SK-N-SH (cell line): Measurements from ENCODE around the gene CBFA2T2. TPM values are rescaled to one million over a fixed set of nuclear protein-coding genes. Genes with fewer than 3 reads are reported as not detected.

Experiments
- CTCF ChIA-PET: fragments of 300-600, 350-600 bp; formaldehyde crosslinking; extraction: SDS; loops from one replicate; lab custom pipeline; 2021; lab: Yijun Ruan, JAX
- POLR2A ChIA-PET: fragments of 350-600 bp; sonication (Branson Sonifier 250); formaldehyde crosslinking; extraction: SDS; loops from one replicate; lab custom pipeline; 2020; ENCODE audit warnings: antibody characterized with exemption, inconsistent platforms; lab: Yijun Ruan, JAX
- DNase-seq: peaks from one replicate; pipeline ENCODE4 v3.0.0; 2012
- H2AFZ ChIP-seq: fragments of 200-600 bp; sonication (generic); 2 replicates; pipeline ENCODE4 v1.8.1; 2016; ENCODE audit warnings: antibody characterized with exemption, mild to moderate bottlenecking, low read depth
- H3F3A ChIP-seq: fragments of 200-600 bp; sonication (generic); replicated peaks from 2 replicates; pipeline ENCODE3; 2016; ENCODE audit warnings: antibody characterized with exemption, mild to moderate bottlenecking; ENCODE audit not compliant: insufficient read depth
- H3K27ac ChIP-seq, 2 experiments: fragments of 200-500 bp in 1 of 2; fragments of 200-600 bp in 1 of 2; sonication (Bioruptor generic) in 1 of 2; sonication (generic), shearing (Covaris generic) in 1 of 2; 2 replicates each; pipeline versions ENCODE4 v1.5.1 to v1.6.1; 2014 to 2016; ENCODE audit warnings: low read depth in 2 of 2, inconsistent platforms in 1 of 2, low read length in 1 of 2, mild to moderate bottlenecking in 1 of 2, mixed read lengths in 1 of 2
- H3K27me3 ChIP-seq: fragments of 200-600 bp; sonication (generic), shearing (Covaris generic); 2 replicates; pipeline ENCODE4 v1.6.1; 2016; ENCODE audit warnings: mixed run types; ENCODE audit not compliant: insufficient read depth
- H3K36me3 ChIP-seq, 2 experiments: fragments of 200-500 bp in 1 of 2; fragments of 200-600 bp in 1 of 2; sonication (Bioruptor generic) in 1 of 2; sonication (generic) in 1 of 2; replicated peaks in 1 of 2; 2 replicates each; pipeline versions ENCODE3 to v1.5.1; 2014 to 2016; ENCODE audit warnings: low read length in 1 of 2, mild to moderate bottlenecking in 1 of 2; ENCODE audit not compliant: insufficient read depth in 2 of 2, control insufficient read depth in 1 of 2
- H3K4me1 ChIP-seq, 2 experiments: fragments of 200-500 bp in 1 of 2; fragments of 200-600 bp in 1 of 2; sonication (Bioruptor generic) in 1 of 2; sonication (generic), shearing (Covaris generic) in 1 of 2; 2 replicates each; pipeline versions ENCODE4 v1.5.1 to v1.6.1; 2014 to 2016; ENCODE audit warnings: low read depth in 1 of 2, low read length in 1 of 2, mixed run types in 1 of 2; ENCODE audit not compliant: insufficient read depth in 2 of 2, control insufficient read depth in 1 of 2
- H3K4me2 ChIP-seq: fragments of 200-600 bp; sonication (generic), shearing (Covaris generic); 2 replicates; pipeline ENCODE4 v1.6.1; 2017; ENCODE audit warnings: mixed run types
- H3K4me3 ChIP-seq, 2 experiments: fragments of 200-500 bp in 1 of 2; fragments of 200-600 bp in 1 of 2; sonication (Bioruptor generic) in 1 of 2; sonication (generic), shearing (Covaris generic) in 1 of 2; 2 replicates each; pipeline versions ENCODE4 v1.5.1 to v1.8.1; 2014 to 2016; ENCODE audit warnings: low read depth in 2 of 2, inconsistent platforms in 1 of 2, low read length in 1 of 2, mild to moderate bottlenecking in 1 of 2, mixed read lengths in 1 of 2, moderate library complexity in 1 of 2
- H3K79me2 ChIP-seq: fragments of 200-600 bp; sonication (generic); 2 replicates; pipeline ENCODE4 v1.8.1; 2017; ENCODE audit warnings: mild to moderate bottlenecking; ENCODE audit not compliant: insufficient read depth
- H3K9ac ChIP-seq: fragments of 200-600 bp; sonication (generic); 2 replicates; pipeline ENCODE4 v1.6.1; 2017; ENCODE audit warnings: mixed run types
- H3K9me2 ChIP-seq: fragments of 200-600 bp; sonication (generic); 2 replicates; pipeline ENCODE4 v1.6.1; 2017; ENCODE audit warnings: mixed run types
- H3K9me3 ChIP-seq: fragments of 200-600 bp; sonication (generic); 2 replicates; pipeline ENCODE4 v1.6.1; 2017; ENCODE audit warnings: mixed run types, mild to moderate bottlenecking, moderate library complexity
- H4K20me1 ChIP-seq: fragments of 200-600 bp; sonication (generic); 2 replicates; pipeline ENCODE4 v1.6.1; 2017; ENCODE audit warnings: mild to moderate bottlenecking, mixed run types; ENCODE audit not compliant: insufficient read depth
- CHD2 ChIP-seq: fragments of 150-350 bp; IDR thresholded peaks from 2 replicates; pipeline ENCODE4 v1.6.1; 2018; ENCODE audit warnings: low read length; ENCODE audit not compliant: partially characterized antibody
- EP300 ChIP-seq, 2 experiments: IDR thresholded peaks; 2 replicates each; pipeline versions ENCODE4 v1.4.0 to v1.6.1; 2012; ENCODE audit warnings: borderline replicate concordance in 1 of 2, low read depth in 1 of 2, low read length in 1 of 2
- MXI1 ChIP-seq: IDR thresholded peaks from 2 replicates; pipeline ENCODE4 v1.6.1; 2012; ENCODE audit warnings: mild to moderate bottlenecking, low read depth, low read length, improper control_type of control experiment
- TAF1 ChIP-seq: IDR thresholded peaks from 2 replicates; pipeline ENCODE4 v1.6.1; 2012; ENCODE audit warnings: low read depth, mild to moderate bottlenecking, low read length, moderate library complexity, borderline replicate concordance
- WGBS: methylation state at CpG from one replicate; pipeline ENCODE4 v1.1.6; 2017; ENCODE audit warnings: low lambda C conversion rate; 5-methylcytosine and 5-hydroxymethylcytosine counted together
- polyA plus RNA-seq, 3 experiments: library from polyadenylated mRNA; depleted of rRNA; stranded (reverse); fragments of >200 nt; gene quantifications; 2 replicates each; pipeline ENCODE4 v1.2.3, GENCODE V29; 2012
- TF ChIP-seq, protein P1 (sequence below): fragments of 200-600 bp; sonication (generic); IDR thresholded peaks from 2 replicates; pipeline ENCODE4 v1.6.1; 2017; ENCODE audit warnings: antibody characterized with exemption, mild to moderate bottlenecking, moderate library complexity

CBFA2T2 gene
- polyA plus RNA-seq, 1 of the 3 experiments (the other 2 are of a cell fraction) = 11.0 TPM

DNA sequence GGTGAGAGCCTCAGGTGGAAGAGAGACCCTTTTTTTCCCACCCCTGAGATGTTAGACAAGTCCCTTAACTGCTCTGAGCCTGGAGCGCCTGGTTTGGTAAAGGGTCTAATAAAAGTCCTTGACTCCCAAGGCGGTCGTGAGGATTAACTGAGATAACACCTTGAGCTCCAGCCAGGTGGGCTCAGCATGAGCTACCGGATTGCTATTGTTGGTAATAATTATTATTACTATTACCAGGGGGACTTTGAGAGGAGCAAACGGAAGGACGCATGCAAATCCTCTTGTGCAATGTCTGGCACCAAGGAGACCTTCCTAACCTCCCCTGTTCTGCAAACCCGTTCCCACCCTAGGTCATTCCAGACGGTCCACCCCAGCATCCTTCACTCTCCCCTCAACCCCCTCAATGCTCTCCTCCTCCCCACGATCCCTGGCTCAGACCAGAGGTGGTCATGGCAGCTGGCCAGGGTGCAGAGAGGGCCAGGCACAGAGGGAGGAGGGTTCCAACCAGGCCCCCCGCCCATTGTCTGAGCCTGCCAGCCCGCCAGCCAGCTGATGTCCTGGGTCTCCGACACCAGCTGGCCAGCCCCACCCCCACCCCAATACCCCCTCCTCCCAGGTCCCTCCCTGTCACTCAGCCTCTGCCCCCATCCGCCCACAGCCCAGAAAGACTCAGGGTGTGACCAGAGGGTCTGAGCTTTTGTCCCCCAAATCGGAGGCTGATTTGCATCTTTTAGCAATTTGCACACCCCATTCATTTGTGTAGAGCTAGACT lies 14.3 kb upstream of the CBFA2T2 start:
- Histone ChIP-seq H3K27ac (no peak overlapping the region), H3K9ac (no peak overlapping the region), H3K4me1 (peaks cover 0 to 3% of the 10 kb centered on the region in 2 experiments; a peak in 1 of 4 replicates), H3K9me3 (no peaks in the 10 kb centered on the region), H3K4me3 (no peak overlapping the region), H4K20me1 (no peaks in the 10 kb centered on the region), H3K36me3 (no peaks in the 10 kb centered on the region), H3K79me2 (no peaks in the 10 kb centered on the region), H3F3A (no peaks in the 10 kb centered on the region), H3K27me3 (0 out of 2 replicates have a peak, but pooled peaks cover 7% of the 10 kb centered on the region), H2AFZ (no peak overlapping the region), H3K4me2 (no peak overlapping the region), H3K9me2 (no peaks in the 10 kb centered on the region)
- no peak for DNase-seq
- POLR2A ChIA-PET = interaction anchor here (1.1 kb wide), 1 partner anchor 21 kb away, joined by 3 read pairs; no protein-coding TSS in a partner anchor
- no peak for TF ChIP-seq MXI1
- CTCF ChIA-PET = interaction anchor here (1.7 kb wide), 1 partner anchor 12 kb away, joined by 3 read pairs; no protein-coding TSS in a partner anchor
- 67% methylated on average over 13 of the region's 14 CpGs for WGBS

DNA sequence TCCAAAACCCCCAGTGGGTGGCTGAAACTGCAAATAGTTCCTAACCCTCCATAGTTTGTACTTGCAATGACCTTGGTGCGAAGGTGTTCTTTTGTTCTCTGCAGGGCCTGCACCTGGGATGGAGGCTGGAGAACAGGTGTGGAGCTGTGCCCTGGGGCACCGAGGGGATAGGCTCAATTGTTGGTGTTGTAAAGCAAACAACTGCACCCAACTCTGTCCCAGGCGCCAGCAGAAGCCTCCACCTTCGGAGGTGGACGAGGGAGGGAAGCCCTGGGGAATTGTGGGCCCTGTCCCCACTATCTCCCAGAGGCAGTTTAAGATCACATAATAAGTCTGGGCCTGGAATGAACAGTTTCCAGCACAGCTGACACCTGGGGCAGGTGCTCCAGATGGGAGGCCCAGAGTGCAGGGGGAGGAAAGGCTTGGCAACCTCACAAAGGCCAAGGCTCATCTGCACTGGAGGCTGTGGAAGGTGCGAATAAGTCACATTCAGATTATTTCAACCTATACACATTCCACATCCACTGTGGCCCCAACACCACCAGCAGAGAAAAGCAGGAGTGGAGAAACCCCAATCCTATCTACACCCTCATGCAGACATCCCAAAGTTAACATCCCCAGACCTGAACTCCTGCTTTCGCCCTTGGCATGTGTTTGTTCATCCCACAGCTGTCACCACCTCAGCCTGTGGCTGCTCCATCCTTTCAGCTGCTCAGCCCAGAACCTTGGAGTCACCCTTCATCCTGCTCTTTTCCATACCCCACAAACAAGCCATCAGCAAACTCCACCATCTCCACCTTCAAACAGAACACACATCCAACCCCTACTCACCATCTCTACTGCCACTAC lies 12.3 kb upstream of the CBFA2T2 start:
- no peaks in the 10 kb centered on the region for H3F3A ChIP-seq
- no peak overlapping the region for H3K4me2 ChIP-seq
- no peaks in the 10 kb centered on the region for H4K20me1 ChIP-seq
- POLR2A ChIA-PET = no interaction called here
- no peaks in the 10 kb centered on the region for H3K9me2 ChIP-seq
- no peaks in the 10 kb centered on the region for H3K36me3 ChIP-seq
- TF ChIP-seq TAF1 (no peak), EP300 (IDR thresholded peaks at IDR 0.05; ENCODE audit: borderline replicate concordance in 1 of 2, low read depth in 1 of 2, low read length in 1 of 2) (no peak), CHD2 (no peak)
- TF ChIP-seq, protein P1, sequence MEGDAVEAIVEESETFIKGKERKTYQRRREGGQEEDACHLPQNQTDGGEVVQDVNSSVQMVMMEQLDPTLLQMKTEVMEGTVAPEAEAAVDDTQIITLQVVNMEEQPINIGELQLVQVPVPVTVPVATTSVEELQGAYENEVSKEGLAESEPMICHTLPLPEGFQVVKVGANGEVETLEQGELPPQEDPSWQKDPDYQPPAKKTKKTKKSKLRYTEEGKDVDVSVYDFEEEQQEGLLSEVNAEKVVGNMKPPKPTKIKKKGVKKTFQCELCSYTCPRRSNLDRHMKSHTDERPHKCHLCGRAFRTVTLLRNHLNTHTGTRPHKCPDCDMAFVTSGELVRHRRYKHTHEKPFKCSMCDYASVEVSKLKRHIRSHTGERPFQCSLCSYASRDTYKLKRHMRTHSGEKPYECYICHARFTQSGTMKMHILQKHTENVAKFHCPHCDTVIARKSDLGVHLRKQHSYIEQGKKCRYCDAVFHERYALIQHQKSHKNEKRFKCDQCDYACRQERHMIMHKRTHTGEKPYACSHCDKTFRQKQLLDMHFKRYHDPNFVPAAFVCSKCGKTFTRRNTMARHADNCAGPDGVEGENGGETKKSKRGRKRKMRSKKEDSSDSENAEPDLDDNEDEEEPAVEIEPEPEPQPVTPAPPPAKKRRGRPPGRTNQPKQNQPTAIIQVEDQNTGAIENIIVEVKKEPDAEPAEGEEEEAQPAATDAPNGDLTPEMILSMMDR = no peak
- TF ChIP-seq, all 33 proteins: peak for 0
- DNase-seq = no peak
- no peak overlapping the region for H3K4me3 ChIP-seq
- H3K27me3 ChIP-seq = 0 out of 2 replicates have a peak, but pooled peaks cover 7% of the 10 kb centered on the region
- CTCF ChIA-PET = interaction anchor here (0.6 to 1.4 kb wide), 2 partner anchors 172 to 190 kb away, joined by 3 to 5 read pairs; no protein-coding TSS in a partner anchor
- H3K79me2 ChIP-seq = no peaks in the 10 kb centered on the region
- no peak overlapping the region for H3K9ac ChIP-seq
- 82% methylated on average over 4 of the region's 7 CpGs for WGBS
- H3K9me3 ChIP-seq = no peaks in the 10 kb centered on the region
- peaks cover 0 to 3% of the 10 kb centered on the region in 2 experiments; a peak in 1 of 4 replicates for H3K4me1 ChIP-seq
- H3K27ac ChIP-seq = no peak overlapping the region
- no peak overlapping the region for H2AFZ ChIP-seq
